Tongue (tissue), 2 donors: ENCODE results near the gene BCS1L. TPM values are rescaled to one million over a fixed set of nuclear protein-coding genes. Genes with fewer than 3 reads are reported as not detected.

ENCODE experiments used
- DNase-seq: peaks from one replicate; pipeline ENCODE4 v3.0.0-alpha.2; 2015
- total RNA-seq: library from RNA; depleted of rRNA; stranded (reverse); fragments of >200 nt; gene quantifications from one replicate; pipeline ENCODE4 v1.2.3, GENCODE V29; 2014

BCS1L gene
- total RNA-seq, 1 donor from 2014 or later: 26.2 TPM

DNA sequence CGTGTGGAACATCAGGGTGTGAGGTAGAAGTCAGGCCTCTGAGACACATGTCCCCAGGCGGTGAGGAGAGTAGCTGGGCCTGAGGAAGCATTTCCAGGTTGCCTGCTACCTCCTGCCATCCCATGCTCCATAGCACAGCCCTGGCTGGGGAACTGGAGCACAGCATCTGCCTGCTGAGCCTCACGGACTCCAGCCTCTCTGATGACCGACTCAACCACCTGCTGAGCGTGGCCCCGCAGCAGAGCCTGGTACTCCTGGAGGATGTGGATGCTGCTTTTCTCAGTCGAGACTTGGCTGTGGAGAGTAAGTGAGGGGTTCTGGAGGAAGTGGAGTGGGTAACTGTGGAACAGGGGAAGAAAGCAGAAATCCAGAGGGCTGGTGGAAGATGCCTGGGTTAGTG lies 2.9 kb downstream of the BCS1L start:
- no peak for DNase-seq

DNA sequence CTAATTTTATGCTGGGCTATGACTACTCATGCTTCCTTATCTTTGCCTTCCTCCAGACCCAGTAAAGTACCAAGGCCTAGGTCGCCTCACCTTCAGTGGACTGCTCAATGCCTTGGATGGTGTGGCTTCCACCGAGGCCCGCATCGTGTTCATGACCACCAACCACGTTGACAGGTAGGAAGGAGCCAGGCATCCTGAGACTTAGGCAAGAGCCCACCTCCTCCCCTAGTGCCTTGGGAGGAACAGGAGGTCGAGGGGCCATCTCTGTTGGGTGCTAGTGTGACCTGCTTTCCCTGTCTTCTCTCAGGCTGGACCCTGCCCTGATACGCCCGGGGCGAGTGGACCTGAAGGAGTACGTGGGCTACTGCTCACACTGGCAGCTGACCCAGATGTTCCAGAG lies 3.3 kb downstream of the BCS1L start:
- DNase-seq: no peak

DNA sequence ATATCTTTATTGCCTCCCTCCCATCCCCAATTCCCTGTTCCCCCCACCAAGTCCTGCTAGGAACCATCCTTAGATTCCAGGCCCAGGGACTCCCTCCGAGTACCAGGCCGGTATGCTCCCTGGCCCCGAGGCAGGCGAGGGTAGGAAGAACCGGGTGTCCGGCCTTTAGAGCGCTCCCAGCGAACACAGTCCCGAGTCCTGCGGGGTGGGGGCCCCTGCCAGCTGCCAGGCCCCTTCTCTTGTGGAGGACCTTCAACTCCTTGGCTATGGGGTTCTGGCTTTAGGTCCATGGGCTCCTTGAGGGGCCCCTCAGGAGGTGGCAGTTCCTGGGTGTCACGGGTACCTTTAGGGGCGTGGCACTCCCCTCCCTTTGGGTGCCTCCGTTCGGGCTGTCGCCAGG lies 4.4 kb downstream of the BCS1L start:
- DNase-seq: no peak

DNA sequence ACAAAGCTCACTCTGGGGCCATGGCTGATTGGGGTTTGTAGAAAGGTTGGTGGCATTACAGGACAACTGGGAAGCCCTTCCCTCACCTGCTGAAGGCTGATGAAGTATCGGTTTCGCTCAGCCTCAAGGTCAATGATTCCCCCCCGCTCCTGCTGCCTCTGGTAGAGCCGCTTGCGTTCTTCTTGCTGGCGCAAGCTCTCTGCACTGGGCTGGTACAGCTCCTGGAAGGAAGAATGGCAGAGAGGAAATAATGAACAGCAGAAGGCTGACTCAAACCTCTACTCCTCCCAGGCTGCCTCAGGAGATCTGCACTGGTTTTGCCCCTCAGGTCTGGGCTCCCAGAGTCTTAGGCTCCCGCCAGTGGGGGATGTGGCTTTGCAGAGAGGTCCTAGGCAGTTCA lies 5.2 kb downstream of the BCS1L start:
- DNase-seq: no peak

DNA sequence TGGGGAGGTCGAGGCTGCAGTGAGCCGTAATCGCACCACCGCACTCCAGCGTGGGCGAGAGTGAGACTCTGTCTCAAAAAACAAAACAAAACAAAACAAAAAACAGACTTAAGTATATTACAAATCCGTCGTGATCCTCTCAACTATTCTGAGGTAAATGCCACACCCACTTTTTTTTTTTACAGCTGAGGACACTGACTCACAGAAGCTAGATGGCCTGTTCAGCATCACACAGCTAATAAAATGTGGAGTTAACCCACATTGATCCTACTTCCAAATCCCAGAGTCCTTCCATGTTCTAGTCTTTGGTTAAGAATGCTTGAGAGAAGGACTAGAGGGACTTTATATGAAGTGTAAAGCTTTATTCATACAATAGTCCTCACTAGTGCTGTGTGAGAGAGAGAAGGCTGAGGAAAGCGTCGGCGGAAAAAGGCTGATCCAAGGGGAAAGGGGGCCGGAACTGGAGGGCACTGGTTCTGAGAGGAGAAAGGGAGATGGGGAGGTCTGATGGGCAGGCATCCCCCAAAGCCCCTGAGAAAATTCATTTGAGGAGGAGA lies 11.7 kb downstream of the BCS1L start:
- DNase-seq: peak; percentile 35

DNA sequence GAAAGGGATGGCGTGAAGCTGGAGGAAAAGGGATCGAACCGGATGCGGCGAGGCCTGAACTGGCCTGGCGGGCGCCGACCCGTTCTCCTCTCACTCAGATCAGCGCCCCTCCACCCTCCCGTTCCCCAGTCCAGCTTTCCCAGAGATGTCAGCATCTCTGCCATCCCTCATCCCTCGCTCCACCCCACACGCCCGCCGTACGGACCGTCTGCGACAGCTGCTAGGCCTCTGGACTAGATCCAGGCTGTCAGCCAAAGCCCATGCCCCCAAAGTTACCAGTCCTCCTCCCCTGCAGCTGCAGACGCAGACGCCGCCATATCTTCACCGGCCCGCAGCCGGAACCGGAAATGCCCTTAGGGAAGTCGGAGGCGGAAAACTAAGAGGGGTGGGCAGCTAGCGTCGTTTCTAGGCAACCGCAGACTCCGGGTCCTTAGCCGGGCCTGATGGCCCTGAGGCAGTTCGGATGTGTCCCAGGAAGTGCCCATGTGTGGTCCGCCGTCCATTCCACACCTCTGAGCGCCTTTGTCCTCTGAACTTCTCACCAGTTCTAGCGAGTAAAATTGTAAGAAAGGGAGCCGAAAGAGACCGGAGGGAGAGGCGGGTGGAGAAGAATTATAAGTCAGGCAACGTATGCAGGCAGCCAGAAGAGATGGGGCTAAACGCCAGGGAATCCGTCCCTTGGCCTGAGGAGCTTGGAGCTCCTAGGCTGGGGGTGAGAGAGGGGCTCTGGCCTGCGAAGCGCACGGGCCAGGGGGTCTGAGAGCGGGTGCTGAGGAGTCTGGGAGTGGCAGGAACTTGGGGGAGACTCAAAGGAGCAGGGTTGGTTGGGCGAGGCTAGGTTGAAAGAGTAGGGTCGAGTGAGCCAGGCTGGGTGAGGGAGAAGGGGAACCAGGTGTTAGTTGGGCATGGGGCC lies 12.4 kb downstream of the BCS1L start, which contains the start of the genes RNF25 and STK36:
Gene RNF25 (minus strand): TSS at position 349 of the 913 bp plus-strand sequence. CDS start 32 bp downstream, at position 317.
Gene STK36 (plus strand): TSS at position 433 of the 913 bp plus-strand sequence. CDS start 744 bp downstream, outside the sequence.
- peak; percentile 97 for DNase-seq

DNA sequence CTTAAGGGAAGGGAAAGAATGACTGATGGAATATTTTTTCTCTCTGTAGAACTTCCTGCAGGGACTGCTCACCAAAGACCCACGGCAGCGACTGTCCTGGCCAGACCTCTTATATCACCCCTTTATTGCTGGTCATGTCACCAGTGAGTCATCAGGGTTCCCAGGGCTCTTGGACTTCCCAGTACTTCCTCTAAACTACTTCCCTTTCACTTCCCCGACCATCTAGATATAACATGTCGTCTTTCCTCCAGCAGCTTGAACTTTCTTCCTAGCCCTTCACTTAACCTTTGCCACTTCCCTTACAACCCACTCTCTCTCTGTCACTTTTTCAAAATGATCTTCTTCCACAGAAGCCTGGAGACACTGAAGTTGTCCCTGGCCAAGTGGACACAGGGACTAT lies 19.6 kb downstream of the BCS1L start:
- no peak for DNase-seq

DNA sequence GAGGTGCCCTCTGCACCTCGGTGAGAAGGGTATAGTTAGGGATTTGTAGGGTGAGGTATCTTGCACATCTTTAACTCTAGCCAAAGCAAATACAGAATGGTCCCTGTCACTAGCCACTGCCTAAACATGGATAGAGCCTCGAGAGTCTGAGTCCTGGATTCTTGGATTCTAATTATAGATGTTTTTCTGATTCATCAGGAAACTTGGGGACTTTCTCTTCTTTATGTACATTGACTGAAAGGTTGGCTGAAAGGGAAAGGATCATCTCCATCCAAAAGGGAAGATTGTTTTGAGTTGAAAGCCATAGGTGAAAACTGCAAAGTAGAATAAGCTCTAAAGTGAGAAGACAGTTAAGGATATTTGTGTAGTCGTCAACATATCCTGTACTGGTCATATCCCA lies 20.6 kb downstream of the BCS1L start:
- DNase-seq: no peak

DNA sequence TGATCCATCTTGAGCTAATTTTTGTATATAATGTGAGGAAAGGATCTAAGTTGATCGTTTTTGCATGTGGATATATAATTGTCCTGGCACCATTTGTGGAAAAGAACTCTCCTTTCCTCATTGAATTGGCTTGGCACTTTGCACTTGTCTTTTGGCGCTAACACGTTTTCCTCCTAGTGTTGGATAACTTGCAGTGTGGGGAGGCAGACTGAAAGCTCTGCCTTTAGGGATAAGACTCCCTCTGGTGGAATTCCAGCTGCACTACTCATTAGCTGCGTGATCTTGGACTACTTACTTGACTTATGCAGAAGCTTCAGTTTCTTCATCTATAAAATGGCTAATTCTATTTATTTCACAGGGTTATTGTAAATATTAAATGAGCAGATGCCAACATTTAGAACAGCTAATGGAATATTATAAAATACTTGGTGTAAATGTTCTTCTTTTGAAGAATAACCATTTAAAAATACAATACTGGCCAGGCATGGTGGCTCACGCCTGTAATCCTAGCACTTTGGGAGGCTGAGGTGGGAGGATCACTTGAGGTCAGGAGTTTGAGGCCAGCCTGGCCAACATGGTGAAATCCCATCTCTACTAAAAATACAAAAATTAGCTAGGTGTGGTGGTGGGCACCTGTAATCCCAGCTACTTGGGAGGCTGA lies 28.0 kb downstream of the BCS1L start:
- peak; percentile 85 for DNase-seq

DNA sequence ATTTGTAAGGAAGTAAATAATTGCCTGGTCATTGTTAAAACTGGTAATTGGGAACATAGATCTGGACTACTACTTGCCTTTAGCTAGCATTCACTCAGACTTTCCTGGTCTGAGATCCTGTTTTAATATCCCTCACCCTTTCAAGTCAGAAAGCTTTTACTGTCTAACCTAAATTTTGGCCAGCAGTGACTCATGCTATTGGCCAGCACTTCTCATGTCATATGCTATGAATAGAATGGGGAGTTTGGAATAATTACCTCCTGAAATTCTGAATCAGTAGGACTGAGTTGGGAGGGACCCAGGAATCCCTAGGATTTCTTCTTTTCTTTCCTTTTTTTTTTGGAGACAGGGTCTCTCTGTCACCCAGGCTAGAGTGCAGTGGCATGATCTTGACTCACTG lies 31.8 kb downstream of the BCS1L start:
- no peak for DNase-seq

DNA sequence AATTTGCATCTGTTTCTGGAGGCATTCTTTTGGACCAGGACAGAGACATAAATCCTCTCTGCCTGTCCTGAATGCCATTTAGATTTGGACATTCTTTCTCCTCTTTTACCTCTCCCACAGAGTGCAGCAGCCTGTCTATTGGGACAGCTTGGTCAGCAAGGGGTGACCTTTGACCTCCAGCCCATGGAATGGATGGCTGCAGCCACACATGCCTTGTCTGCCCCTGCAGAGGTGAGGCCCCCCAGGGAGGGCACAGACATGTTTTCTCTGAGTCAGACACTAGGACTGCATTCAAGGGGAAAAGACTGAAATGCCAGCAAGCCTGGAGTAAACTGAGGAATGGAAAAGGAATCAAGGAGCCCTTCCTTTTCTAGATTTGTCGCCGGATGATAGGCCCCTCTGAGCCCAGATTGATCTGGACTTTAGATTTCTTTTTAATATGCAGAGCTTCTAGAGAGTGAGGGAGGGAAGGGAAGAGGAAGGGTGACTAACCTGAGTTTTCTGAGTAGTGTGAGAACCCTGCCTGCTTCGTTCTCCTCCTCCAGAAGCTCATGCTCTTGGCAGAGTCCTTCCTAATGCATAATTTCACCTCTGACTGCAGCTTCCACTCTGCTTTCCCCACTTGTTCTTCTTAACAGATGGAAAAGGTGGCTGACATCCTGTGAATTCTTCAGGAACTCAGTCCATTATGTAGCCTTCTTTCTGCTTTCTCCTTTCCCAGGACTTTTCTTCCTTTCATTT lies 35.1 kb downstream of the BCS1L start:
- no peak for DNase-seq

DNA sequence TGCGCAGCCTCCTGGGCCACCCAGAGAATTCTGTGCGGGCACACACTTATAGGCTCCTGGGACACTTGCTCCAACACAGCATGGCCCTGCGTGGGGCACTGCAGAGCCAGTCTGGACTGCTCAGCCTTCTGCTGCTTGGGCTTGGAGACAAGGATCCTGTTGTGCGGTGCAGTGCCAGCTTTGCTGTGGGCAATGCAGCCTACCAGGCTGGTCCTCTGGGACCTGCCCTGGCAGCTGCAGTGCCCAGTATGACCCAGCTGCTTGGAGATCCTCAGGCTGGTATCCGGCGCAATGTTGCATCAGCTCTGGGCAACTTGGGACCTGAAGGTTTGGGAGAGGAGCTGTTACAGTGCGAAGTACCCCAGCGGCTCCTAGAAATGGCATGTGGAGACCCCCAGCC lies 39.4 kb downstream of the BCS1L start:
- DNase-seq: no peak

DNA sequence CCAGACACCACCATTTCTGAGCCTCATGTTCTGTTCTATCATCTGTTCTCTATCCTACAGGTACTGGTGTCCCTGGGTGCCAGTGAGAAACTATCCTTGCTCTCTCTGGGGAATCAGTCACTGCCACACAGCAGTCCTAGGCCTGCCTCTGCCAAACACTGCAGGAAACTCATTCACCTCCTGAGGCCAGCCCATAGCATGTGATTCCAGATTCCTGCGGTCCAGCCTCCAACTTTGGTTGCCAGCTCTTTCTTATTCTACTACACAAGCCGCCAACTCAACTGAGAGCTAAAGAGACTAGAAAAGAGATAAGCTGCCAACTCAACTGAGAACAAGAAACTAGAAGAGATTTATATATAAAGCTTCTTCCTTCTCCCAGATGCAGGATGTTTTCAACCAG lies 42.3 kb downstream of the BCS1L start:
- DNase-seq: no peak

DNA sequence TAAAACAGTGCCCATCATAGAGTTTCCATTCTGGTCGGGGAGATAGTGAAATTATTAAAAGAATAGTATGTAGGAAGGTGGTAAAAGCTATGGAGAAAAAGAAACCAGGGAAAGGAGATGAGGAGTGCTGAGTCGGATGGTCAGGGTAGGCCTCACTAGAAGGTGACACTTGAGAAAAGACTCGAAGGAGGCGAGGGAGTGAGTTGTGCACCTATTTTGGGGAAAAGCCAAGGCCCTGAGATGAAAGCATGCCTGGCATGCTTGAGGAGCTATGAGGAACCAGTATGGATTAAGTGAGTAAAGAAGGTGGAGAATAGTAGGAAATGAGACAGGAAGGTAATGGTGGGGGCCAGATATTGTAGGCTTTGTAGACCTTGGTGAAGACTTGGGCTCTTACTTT lies 43.9 kb downstream of the BCS1L start:
- DNase-seq: no peak

DNA sequence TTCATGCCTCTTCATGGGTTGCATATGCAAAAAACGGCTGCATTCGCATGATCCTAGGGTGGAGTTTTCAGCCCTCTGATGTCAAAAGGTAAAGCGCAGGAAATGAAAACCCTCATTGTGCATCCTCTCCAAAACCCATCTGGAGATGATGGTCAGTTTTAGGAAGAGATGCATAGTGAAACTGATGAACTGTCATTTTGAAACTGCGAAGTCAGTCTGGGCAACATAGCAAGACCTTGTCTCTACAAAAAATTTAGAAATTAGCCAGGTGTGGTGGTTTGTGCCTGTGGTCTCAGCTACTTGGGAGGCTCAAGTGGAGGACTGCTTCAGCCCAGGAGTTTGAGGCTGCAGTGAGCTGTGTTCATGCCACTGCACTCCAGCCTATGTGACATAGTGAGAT lies 48.6 kb downstream of the BCS1L start:
- DNase-seq: no peak

DNA sequence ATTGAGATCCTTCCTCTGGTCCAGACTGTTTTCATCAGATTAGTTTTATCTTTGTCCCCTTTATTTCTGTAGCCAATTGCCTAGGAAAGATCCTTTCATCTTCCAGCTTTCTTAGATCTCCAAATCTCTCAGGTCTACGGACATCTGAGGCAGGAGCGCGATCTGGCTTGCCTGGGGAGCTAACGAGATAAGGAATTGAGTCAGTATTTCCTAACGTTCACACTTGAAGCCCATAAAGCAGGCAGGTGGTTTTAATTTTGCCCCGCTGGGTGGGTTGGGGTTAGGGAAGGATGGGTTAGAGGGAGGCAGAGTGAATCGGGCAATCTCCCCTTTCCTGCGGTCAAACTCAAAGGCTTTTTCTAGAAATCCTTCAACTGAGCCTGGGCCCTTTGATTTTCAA lies 50.4 kb downstream of the BCS1L start:
- DNase-seq: no peak

DNA sequence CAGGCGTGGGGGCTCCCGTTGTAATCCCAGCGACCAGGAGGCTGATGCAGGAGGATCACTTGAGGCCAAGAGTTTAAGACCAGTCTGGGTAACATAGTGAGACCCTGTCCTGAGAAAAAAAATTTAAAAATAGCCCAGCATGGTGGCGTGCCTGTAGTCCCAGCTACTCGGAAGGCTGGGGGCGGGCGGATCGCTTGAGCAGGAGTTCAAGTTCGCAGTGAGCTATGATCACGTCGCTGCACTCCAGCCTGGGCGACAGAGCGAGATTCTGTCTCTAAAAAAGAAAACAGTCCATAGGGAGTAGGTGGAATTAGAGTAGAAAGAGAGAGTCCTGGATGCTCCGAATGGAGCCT lies 50.8 kb downstream of the BCS1L start:
- no peak for DNase-seq

DNA sequence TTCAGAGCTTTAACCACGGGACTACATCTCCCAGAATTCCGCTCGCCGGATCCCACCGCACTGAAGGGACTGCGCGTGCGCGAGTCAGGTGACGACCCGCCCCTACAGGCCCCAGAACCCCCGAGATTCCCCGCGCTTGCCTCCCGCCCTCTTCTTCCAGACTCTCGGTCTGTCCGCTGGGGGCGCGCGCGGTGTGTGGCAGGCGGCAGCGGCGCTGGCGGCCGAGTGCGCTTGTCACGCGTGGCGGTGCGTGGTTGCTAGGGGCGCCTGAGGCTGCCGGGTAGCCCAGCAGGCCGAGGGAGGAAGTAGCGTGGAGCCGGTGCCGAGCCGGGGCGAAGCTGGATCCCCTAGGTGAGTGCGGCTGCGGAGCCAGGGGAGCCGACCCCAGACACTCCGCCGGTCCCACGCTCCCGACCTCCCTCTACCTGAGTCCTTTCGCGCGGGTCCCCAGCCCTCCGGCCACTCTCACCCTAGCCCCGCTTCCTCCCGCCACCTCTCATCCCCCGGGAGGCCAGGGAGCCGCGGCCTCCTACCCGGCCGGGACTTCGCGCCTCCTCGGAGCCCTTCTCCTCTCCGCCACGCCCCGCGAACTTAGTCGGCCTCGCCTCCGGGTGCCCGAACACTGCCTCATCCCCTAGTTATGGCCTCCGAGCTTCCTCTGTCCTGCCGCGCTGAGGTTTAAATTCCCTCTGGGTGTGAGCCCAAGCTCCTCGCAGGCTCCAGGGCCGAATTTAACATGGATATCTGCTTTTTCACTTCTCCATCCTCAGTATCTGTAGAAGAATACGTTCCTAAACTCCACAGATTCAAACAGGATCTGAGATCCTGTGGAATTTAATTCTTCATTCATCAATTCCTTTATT lies 51.4 kb downstream of the BCS1L start, which contains the start of gene TTLL4:
Gene TTLL4 (plus strand): TSS at position 149 of the 863 bp plus-strand sequence. CDS start 26,842 bp downstream, outside the sequence.
- DNase-seq: peak; percentile 99

DNA sequence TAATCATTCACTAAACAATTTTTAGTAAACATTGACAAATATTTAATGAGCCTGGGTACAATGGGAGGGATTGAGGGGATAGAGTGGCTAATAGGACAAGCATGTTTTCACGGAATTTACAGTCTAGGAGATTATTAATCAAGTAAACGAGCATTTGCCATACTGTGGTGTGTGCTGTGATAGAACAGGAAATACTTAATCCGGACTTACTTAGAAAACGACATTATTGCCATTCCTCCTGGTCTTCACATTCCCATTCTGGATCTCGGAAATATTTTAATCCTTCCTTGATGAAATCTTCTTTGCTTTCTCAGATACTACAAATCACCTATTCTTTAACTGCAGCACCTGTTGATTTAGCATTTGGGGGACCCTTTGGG lies 52.1 kb downstream of the BCS1L start:
- peak; percentile 36 for DNase-seq
